HL-60 (cell line): ENCODE results near the gene NEK2.

Source experiments
- DNase-seq, 2 experiments: peaks; one replicate each; pipeline ENCODE4 v3.0.0-alpha.2; 2010 to 2020; ENCODE audit warnings: low read depth in 1 of 2, low spot score in 1 of 2
- H3K27ac ChIP-seq: fragments of 250-450 bp; sonication (Bioruptor Pico); replicated peaks from 2 replicates; pipeline ENCODE4 v1.5.1; 2020; ENCODE audit warnings: mild to moderate bottlenecking, moderate library complexity
- H3K27me3 ChIP-seq: fragments of 250-450 bp; sonication (Bioruptor Pico); 2 replicates; pipeline ENCODE4 v1.5.1; 2021; ENCODE audit warnings: mild to moderate bottlenecking, moderate library complexity; ENCODE audit not compliant: insufficient read depth, poor library complexity, severe bottlenecking
- H3K4me3 ChIP-seq: replicated peaks from 2 replicates; pipeline ENCODE4 v1.5.1; 2011; ENCODE audit warnings: mild to moderate bottlenecking, control low read depth, low read length; ENCODE audit not compliant: insufficient read depth
- GABPA ChIP-seq: IDR thresholded peaks from 2 replicates; pipeline ENCODE4 v1.6.1; 2012; ENCODE audit warnings: low read depth
- POLR2AphosphoS5 ChIP-seq: IDR thresholded peaks from 2 replicates; pipeline ENCODE4 v1.6.1; 2012; ENCODE audit warnings: low read depth
- SPI1 ChIP-seq: IDR thresholded peaks from 2 replicates; pipeline ENCODE4 v1.6.1; 2012; ENCODE audit warnings: low read depth, mild to moderate bottlenecking, borderline replicate concordance
- TF ChIP-seq, protein P1 (sequence below): IDR thresholded peaks from 2 replicates; pipeline ENCODE4 v1.6.1; 2012; ENCODE audit warnings: low read depth; ENCODE audit not compliant: insufficient replicate concordance
- TF ChIP-seq, protein P2 (sequence below): IDR thresholded peaks from one replicate; pipeline ENCODE4 v1.5.1; 2011; ENCODE audit warnings: low read length, control low read depth, inconsistent platforms; ENCODE audit not compliant: insufficient read depth

NEK2 gene

DNA sequence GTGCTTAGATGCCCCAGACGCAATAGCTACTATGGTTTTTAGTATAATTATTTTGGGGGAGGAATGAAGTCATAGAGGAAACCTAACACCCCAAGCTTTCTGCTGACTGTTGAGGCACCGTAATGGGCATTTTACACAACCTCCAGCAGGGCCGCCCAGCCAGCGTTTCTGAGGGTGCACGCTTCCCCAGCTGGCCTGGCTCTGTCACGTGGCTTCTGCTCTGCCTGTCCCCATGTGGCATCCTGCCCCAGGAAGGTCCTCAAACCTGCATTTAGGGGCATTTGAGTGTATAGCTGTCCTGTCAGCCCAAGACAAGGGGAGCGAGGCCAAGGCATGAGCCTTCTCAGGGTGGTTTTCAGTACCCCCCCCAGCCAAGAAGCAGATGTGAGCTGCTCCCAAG is 10.4 kb upstream of the NEK2 start:
- Histone ChIP-seq H3K27me3 (no peaks in the 10 kb centered on the region), H3K4me3 (no peak overlapping the region), H3K27ac (no peak overlapping the region)
- TF ChIP-seq, protein P1, sequence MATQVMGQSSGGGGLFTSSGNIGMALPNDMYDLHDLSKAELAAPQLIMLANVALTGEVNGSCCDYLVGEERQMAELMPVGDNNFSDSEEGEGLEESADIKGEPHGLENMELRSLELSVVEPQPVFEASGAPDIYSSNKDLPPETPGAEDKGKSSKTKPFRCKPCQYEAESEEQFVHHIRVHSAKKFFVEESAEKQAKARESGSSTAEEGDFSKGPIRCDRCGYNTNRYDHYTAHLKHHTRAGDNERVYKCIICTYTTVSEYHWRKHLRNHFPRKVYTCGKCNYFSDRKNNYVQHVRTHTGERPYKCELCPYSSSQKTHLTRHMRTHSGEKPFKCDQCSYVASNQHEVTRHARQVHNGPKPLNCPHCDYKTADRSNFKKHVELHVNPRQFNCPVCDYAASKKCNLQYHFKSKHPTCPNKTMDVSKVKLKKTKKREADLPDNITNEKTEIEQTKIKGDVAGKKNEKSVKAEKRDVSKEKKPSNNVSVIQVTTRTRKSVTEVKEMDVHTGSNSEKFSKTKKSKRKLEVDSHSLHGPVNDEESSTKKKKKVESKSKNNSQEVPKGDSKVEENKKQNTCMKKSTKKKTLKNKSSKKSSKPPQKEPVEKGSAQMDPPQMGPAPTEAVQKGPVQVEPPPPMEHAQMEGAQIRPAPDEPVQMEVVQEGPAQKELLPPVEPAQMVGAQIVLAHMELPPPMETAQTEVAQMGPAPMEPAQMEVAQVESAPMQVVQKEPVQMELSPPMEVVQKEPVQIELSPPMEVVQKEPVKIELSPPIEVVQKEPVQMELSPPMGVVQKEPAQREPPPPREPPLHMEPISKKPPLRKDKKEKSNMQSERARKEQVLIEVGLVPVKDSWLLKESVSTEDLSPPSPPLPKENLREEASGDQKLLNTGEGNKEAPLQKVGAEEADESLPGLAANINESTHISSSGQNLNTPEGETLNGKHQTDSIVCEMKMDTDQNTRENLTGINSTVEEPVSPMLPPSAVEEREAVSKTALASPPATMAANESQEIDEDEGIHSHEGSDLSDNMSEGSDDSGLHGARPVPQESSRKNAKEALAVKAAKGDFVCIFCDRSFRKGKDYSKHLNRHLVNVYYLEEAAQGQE: no peak
- TF ChIP-seq GABPA (no peak), SPI1 (no peak), POLR2AphosphoS5 (no peak)
- TF ChIP-seq, protein P2, sequence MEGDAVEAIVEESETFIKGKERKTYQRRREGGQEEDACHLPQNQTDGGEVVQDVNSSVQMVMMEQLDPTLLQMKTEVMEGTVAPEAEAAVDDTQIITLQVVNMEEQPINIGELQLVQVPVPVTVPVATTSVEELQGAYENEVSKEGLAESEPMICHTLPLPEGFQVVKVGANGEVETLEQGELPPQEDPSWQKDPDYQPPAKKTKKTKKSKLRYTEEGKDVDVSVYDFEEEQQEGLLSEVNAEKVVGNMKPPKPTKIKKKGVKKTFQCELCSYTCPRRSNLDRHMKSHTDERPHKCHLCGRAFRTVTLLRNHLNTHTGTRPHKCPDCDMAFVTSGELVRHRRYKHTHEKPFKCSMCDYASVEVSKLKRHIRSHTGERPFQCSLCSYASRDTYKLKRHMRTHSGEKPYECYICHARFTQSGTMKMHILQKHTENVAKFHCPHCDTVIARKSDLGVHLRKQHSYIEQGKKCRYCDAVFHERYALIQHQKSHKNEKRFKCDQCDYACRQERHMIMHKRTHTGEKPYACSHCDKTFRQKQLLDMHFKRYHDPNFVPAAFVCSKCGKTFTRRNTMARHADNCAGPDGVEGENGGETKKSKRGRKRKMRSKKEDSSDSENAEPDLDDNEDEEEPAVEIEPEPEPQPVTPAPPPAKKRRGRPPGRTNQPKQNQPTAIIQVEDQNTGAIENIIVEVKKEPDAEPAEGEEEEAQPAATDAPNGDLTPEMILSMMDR: no peak
- DNase-seq: no peak

DNA sequence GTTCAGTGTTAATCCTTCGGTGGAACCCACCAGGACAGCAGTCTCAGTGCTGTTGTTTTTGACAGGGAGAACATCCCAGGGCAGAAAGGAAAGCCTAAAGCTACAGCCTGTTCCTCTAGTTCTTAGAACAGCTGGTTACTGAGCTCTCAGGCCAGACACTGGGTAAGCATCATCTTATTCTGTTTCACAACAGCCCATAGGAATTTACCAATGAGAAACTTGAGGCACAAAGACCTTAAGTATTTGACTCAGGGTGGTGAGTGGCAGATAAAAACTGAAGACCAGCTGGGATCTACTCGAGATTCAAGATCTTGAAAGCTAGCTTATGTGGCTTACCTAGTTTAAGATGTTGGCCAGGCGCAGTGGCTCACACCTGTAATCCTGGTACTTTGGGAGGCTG is 9.4 kb upstream of the NEK2 start:
- Histone ChIP-seq H3K27ac (no peak overlapping the region), H3K27me3 (no peaks in the 10 kb centered on the region), H3K4me3 (no peak overlapping the region)
- DNase-seq: no peak
- TF ChIP-seq POLR2AphosphoS5 (no peak), SPI1 (no peak)
- TF ChIP-seq, protein P1: no peak

DNA sequence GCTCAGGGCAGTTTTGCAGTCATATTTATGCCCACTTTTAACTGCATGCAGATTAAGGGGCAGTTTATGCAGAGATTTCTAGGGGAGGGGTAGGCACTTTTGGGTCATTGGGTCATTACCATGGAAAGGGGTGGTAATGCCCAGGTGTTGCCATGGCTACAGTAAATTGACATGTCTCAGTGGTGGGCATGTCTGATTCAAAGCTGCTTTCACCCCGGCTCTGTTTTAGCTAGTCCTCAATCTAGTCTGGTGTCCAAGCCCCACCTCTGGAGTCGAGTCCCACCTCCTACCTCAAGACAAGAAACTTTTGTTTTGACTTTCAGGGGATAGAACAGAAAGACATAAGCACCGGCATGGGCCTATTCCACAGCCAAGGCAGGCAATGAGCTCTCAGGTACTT is 8.9 kb upstream of the NEK2 start:
- no peaks in the 10 kb centered on the region for H3K27me3 ChIP-seq
- no peak overlapping the region for H3K27ac ChIP-seq
- H3K4me3 ChIP-seq: no peak overlapping the region
- no peak for DNase-seq
- TF ChIP-seq, protein P2: no peak
- TF ChIP-seq GABPA: no peak
- no peak for TF ChIP-seq POLR2AphosphoS5
- TF ChIP-seq, protein P1: no peak
- no peak for TF ChIP-seq SPI1
